HG02763 (cell line): ENCODE data around the gene TPSB2.
"Not testable (repeated sequence)": the region's sequence is repeated elsewhere in the genome, so short reads cannot be mapped to it uniquely, and the experiment has no call there.

ENCODE experiments used
- ATAC-seq: cut with Tn5 transposase; IDR thresholded peaks from one replicate; pipeline ENCODE4 v1.9.1; 2021; ENCODE audit warnings: mild to moderate bottlenecking, moderate library complexity; ENCODE audit not compliant: unreplicated experiment

The TPSB2 gene

GRCh38 chr16:1262210-1262845 lies 32.3 kb upstream of the TPSB2 start:
- ATAC-seq = no peak

- ATAC-seq = no peak
Measured at GRCh38 chr16:1261131-1261892, 31.3 kb upstream of the TPSB2 start.

GRCh38 chr16:1260101-1260680 lies 30.2 kb upstream of the TPSB2 start:
- ATAC-seq = no peak

GRCh38 chr16:1259760-1260068 lies 29.7 kb upstream of the TPSB2 start:
- ATAC-seq = no peak

GRCh38 chr16:1258906-1259759 lies 29.1 kb upstream of the TPSB2 start:
- no peak for ATAC-seq

- ATAC-seq = no peak
Measured at GRCh38 chr16:1258225-1258600, 28.2 kb upstream of the TPSB2 start.

- ATAC-seq = no peak
Measured at GRCh38 chr16:1257561-1258224, 27.7 kb upstream of the TPSB2 start.

- no peak for ATAC-seq
Measured at GRCh38 chr16:1256874-1257322, 26.9 kb upstream of the TPSB2 start.

GRCh38 chr16:1256296-1256873 lies 26.4 kb upstream of the TPSB2 start:
- ATAC-seq = not testable (repeated sequence)

- not testable (repeated sequence) for ATAC-seq
Measured at GRCh38 chr16:1255276-1256122, 25.5 kb upstream of the TPSB2 start, which contains the start of gene TPSD1. TSS of gene TPSD1 (plus strand) at chr16:1256069. CDS start at chr16:1256281, 212 bp downstream.

- ATAC-seq = not testable (repeated sequence)
Measured at GRCh38 chr16:1254821-1255220, 24.8 kb upstream of the TPSB2 start.

- not testable (repeated sequence) for ATAC-seq
Measured at GRCh38 chr16:1253701-1254364, 23.8 kb upstream of the TPSB2 start.

- not testable (repeated sequence) for ATAC-seq
Measured at GRCh38 chr16:1249031-1249755, 19.2 kb upstream of the TPSB2 start.

- not testable (repeated sequence) for ATAC-seq
Measured at GRCh38 chr16:1247903-1248537, 18.0 kb upstream of the TPSB2 start.

GRCh38 chr16:1245452-1246020 lies 15.6 kb upstream of the TPSB2 start:
- no peak for ATAC-seq

- ATAC-seq = no peak
Measured at GRCh38 chr16:1244881-1245280, 14.9 kb upstream of the TPSB2 start.
